Psoas muscle (tissue), 8 donors: ENCODE data around the gene DNAJC3. TPM values are rescaled to one million over a fixed set of nuclear protein-coding genes. Genes with fewer than 3 reads are reported as not detected.
"Not testable (repeated sequence)": the region's sequence is repeated elsewhere in the genome, so short reads cannot be mapped to it uniquely, and the experiment has no call there.

ENCODE experiments used
- ATAC-seq, 4 donors: fragments of 200-7000 bp; cut with Tn5 transposase; one replicate each; pipeline ENCODE4 v1.9.1; 2020; ENCODE audit warnings: moderate library complexity in 3 of 4, mild to moderate bottlenecking in 2 of 4
- DNase-seq, 2 donors: peaks; one replicate each; pipeline ENCODE4 v3.0.0-alpha.2; 2020
- H3K27ac ChIP-seq: fragments of 200-600 bp; one replicate; pipeline ENCODE4 v1.8.0; 2022
- H3K27me3 ChIP-seq, 3 donors: fragments of 200-600 bp in 1 of 3; one replicate each; pipeline versions ENCODE4 v1.6.1 to v1.8.0; 2013 to 2022; ENCODE audit warnings: low read length in 2 of 3, mild to moderate bottlenecking in 2 of 3, moderate library complexity in 1 of 3; ENCODE audit not compliant: insufficient read depth in 3 of 3
- H3K36me3 ChIP-seq, 2 donors: fragments of 200-600 bp in 1 of 2; one replicate each; pipeline versions ENCODE4 v1.6.1 to v1.8.0; 2013 to 2022; ENCODE audit warnings: low read depth in 1 of 2, mild to moderate bottlenecking in 1 of 2, moderate library complexity in 1 of 2; ENCODE audit not compliant: insufficient read depth in 1 of 2
- H3K4me1 ChIP-seq: fragments of 200-600 bp; one replicate; pipeline ENCODE4 v1.8.0; 2022
- H3K4me3 ChIP-seq: fragments of 200-600 bp; one replicate; pipeline ENCODE4 v1.8.0; 2022; ENCODE audit warnings: mild to moderate bottlenecking
- H3K9me3 ChIP-seq: fragments of 200-600 bp; one replicate; pipeline ENCODE4 v1.8.0; 2022
- WGBS, 3 donors: extraction: QIAGEN DNeasy Blood & Tissue Kit; methylation state at CpG; one replicate each; pipeline versions ENCODE4 v1.1.6 to v1.1.7; 2013; 5-methylcytosine and 5-hydroxymethylcytosine counted together
- intact Hi-C, 2 donors: fragments of 100-400 bp; cut with DNase I; formaldehyde crosslinking; loops; one replicate each; pipeline versions ENCODE4 v1.11.0 to v1.14.2; 2022
- polyA plus RNA-seq, 3 donors: library from polyadenylated mRNA; stranded (reverse); fragments of 200-250 nt; gene quantifications; one replicate each; pipeline ENCODE4 v1.2.3, GENCODE V29; 2013
- total RNA-seq, 4 donors: library from RNA; stranded (reverse); fragmentation: NEBNext Ultra II Directional in 2 of 4; extraction: Animal tissue kit (Norgen Biotek cat#: 25700) in 2 of 4; gene quantifications; one replicate each; pipeline versions ENCODE4 v1.2.1 to v1.2.4, GENCODE V29; 2021 to 2023
- TF ChIP-seq, protein P1 (sequence below): fragments of 200-600 bp; IDR thresholded peaks from one replicate; pipeline ENCODE4 v1.8.0; 2022; ENCODE audit warnings: antibody characterized with exemption
- donor health status: healthy with polysubstance abuse.
- donor health status: DM: no; HTN: no; CAD: no; lungs with moderate emphysema.
- donor health status: Bipolar disorder and iron deficiency.
- donor health status: healthy.
- donor health status: DM: yes; HTN: yes; CAD: no.
- donor health status: DM: no; HTN: no; CAD: no.
- donor health status: DM: no; HTN: no; CAD: no.
- donor health status: DM: yes; HTN: yes; CAD: no.

DNAJC3 gene
- total and polyA plus RNA-seq, 7 donors, result 7.9 to 19.6 (median 11.8) TPM

GRCh38 chr13:95763601-95764000 lies 86.7 kb downstream of the DNAJC3 start:
- Histone ChIP-seq H3K9me3 (no peaks in the 10 kb centered on the region), H3K4me1 (no peaks in the 10 kb centered on the region), H3K4me3 (no peak overlapping the region), H3K36me3 (peaks cover 3 to 81% of the 10 kb centered on the region in 2 donors), H3K27ac (no peak overlapping the region), H3K27me3 (no peaks in the 10 kb centered on the region)
- no peak for DNase-seq
- TF ChIP-seq, protein P1, sequence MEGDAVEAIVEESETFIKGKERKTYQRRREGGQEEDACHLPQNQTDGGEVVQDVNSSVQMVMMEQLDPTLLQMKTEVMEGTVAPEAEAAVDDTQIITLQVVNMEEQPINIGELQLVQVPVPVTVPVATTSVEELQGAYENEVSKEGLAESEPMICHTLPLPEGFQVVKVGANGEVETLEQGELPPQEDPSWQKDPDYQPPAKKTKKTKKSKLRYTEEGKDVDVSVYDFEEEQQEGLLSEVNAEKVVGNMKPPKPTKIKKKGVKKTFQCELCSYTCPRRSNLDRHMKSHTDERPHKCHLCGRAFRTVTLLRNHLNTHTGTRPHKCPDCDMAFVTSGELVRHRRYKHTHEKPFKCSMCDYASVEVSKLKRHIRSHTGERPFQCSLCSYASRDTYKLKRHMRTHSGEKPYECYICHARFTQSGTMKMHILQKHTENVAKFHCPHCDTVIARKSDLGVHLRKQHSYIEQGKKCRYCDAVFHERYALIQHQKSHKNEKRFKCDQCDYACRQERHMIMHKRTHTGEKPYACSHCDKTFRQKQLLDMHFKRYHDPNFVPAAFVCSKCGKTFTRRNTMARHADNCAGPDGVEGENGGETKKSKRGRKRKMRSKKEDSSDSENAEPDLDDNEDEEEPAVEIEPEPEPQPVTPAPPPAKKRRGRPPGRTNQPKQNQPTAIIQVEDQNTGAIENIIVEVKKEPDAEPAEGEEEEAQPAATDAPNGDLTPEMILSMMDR, result no peak
- no peak for ATAC-seq
- intact Hi-C loops, result no loop called here
- WGBS, 3 donors, result 69 to 79% (median 72%) methylated on average over 4 of the region's 4 CpGs

DNA sequence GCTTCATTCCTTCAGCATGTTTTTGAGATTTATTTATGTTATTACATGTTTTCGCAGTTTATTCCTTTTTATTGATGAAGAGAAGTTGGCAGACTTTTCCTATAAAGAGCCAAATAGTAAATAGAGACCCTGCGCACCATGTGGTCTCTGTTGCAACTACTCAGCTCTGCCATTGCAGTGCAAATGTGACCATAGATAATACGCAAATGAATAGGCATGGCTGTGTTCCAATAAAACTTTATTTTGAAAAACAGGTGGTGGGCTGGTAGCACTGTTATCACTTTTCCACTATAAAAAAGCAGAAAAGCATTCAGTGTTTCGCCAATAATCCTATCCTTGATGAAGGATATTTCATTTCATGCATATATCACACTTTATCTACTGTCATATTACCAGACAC lies 95.0 kb downstream of the DNAJC3 start:
- TF ChIP-seq, protein P1, result no peak
- no peaks in the 10 kb centered on the region for H3K9me3 ChIP-seq
- no peaks in the 10 kb centered on the region for H3K4me1 ChIP-seq
- 81 to 90% (median 85%) methylated on average over 4 of the region's 4 CpGs for WGBS, 3 donors
- H3K27ac ChIP-seq, result no peak overlapping the region
- H3K36me3 ChIP-seq, result peaks cover 0 to 24% of the 10 kb centered on the region in 2 donors
- ATAC-seq (no peak), DNase-seq (no peak)
- no peaks in the 10 kb centered on the region for H3K27me3 ChIP-seq
- intact Hi-C loops, result no loop called here
- H3K4me3 ChIP-seq, result no peak overlapping the region

DNA sequence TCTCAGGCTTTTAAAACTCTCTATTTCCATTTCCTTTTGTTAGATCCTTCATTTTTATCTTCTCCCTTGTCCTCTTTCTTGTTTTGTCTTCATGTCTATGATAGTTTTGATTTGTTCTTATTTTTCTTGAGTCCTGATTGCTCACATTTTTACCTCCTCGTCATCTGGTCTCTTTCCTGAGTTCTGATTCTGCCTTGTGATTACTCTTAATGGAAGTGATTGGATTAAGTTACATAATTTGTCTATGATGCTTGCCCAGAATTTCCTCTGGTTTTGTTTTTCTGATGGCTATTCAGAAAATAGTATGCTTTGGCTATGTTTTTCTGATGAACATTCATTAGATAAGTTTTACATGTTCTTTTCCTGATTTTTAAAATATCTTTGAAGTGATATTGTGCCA lies 102.6 kb downstream of the DNAJC3 start:
- Histone ChIP-seq H3K27ac (no peak overlapping the region), H3K9me3 (no peaks in the 10 kb centered on the region), H3K36me3 (peaks cover 5 to 16% of the 10 kb centered on the region in 2 donors), H3K4me1 (no peaks in the 10 kb centered on the region), H3K27me3 (no peaks in the 10 kb centered on the region), H3K4me3 (no peak overlapping the region)
- DNase-seq (no peak), ATAC-seq (no peak)
- TF ChIP-seq, protein P1, result no peak
- WGBS, 3 donors, result 44 to 89% (median 86%) methylated on average over 1 of the region's 1 CpG
- intact Hi-C loops, result no loop called here

- intact Hi-C loops, result no loop called here
- 93 to 95% (median 93%) methylated on average over 6 of the region's 6 CpGs for WGBS, 3 donors
These were observed 104.1 kb downstream of the DNAJC3 start for GRCh38 chr13:95781016-95781415.

DNA sequence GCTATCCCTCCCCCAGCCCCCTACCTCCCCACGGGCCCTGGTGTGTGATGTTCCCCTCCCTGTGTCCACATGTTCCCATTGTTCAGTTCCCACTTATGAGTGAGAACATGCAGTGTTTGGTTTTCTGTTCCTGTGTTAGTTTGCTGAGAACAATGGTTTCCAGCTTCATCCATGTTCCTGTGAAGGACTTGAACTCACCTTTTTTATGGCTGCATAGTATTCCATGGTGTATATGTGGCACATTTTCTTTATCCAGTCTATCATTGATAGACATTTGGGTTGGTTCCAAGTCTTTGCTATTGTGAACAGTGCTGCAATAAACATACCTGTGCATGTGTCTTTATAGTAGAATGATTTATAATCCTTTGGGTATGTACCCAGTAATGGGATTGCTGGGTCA lies 105.0 kb downstream of the DNAJC3 start:
- peaks cover 5 to 16% of the 10 kb centered on the region in 2 donors for H3K36me3 ChIP-seq
- DNase-seq, H3K27ac ChIP-seq, ATAC-seq, H3K4me1 ChIP-seq, H3K4me3 ChIP-seq, H3K27me3 ChIP-seq, intact Hi-C loops, H3K9me3 ChIP-seq: not testable (repeated sequence)
- WGBS, 3 donors, result 92 to 96% (median 93%) methylated on average over 1 of the region's 1 CpG

More at GRCh38 chr13:95781016-95781415, 104.1 kb downstream of the DNAJC3 start:
- H3K27ac ChIP-seq, result no peak overlapping the region
- H3K36me3 ChIP-seq, result peaks cover 5 to 10% of the 10 kb centered on the region in 2 donors
- H3K4me1 ChIP-seq, result no peaks in the 10 kb centered on the region
- H3K9me3 ChIP-seq, result no peaks in the 10 kb centered on the region
- ATAC-seq (no peak), DNase-seq (no peak)
- TF ChIP-seq, protein P1, result no peak
- no peak overlapping the region for H3K4me3 ChIP-seq
- H3K27me3 ChIP-seq, result no peaks in the 10 kb centered on the region
